ENCODE measurements around the gene PLPP6. TPM values are rescaled to one million over a fixed set of nuclear protein-coding genes. Genes with fewer than 3 reads are reported as not detected.
A peak's percentile ranks its signal among the peaks of the same experiment; 100 is the strongest.

Gene PLPP6
- polyA plus RNA-seq (5.6 to 7.7 TPM (median 6.6 TPM) in 3 replicates), polyA minus RNA-seq (6.1 to 7.7 TPM (median 6.7 TPM) in 3 replicates)
- 7.7 TPM for polyA plus RNA-seq (2011; ENCODE audit: low read depth)
- polyA plus RNA-seq (2011; cell fraction: cytosol; rRNA removed), result 3.4 and 5.6 TPM in 2 replicates
- polyA plus RNA-seq (2011; cell fraction: nucleus; rRNA removed), result 11.6 and 12.5 TPM in 2 replicates
- 5.6 and 8.8 TPM in 2 replicates for polyA plus RNA-seq (2012; ENCODE audit: low replicate concordance)
- 8.2 TPM for polyA minus RNA-seq (2011; cell fraction: cytosol; rRNA and poly(A)+ RNA removed)
- polyA minus RNA-seq (2011; cell fraction: nucleus; rRNA and poly(A)+ RNA removed), result 8.3 and 9.1 TPM in 2 replicates

DNA sequence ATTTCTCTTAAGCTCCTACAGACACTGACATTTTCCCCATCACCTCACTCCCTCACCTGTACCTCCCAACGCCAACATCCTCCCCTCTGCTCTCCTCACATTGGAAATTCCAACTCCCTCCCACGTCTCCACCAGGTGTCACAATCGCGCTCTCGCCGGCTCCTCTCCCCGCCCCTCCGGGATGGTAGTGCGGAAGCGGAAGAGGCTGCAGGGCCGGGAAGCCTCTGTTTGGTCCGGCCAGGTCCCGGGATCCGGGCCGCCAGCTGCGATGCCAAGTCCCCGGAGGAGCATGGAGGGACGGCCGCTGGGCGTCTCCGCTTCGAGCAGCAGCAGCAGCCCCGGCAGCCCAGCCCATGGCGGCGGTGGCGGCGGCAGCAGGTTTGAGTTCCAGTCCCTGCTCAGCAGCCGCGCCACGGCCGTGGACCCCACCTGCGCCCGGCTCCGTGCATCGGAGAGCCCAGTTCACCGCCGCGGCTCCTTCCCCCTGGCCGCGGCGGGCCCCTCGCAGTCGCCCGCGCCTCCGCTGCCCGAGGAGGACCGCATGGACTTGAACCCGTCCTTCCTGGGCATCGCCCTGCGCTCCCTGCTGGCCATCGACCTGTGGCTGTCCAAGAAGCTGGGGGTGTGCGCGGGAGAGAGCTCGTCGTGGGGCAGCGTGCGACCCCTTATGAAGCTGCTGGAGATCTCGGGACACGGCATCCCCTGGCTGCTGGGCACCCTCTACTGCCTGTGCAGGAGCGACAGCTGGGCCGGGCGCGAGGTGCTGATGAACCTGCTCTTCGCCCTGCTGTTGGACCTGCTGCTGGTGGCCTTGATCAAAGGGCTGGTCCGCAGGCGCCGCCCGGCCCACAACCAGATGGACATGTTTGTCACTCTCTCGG lies at the start of gene PLPP6:
PLPP6 (plus strand) TSS at position 187 of the 881 bp plus-strand sequence; CDS start at position 269, 82 bp downstream.
- Histone ChIP-seq H4K20me1 (ENCODE audit: control insufficient read depth, extremely low read depth, insufficient read depth, low read length) (no peaks in the 10 kb centered on the region), H3K27me3 (ENCODE audit: control insufficient read depth, extremely low read depth, insufficient read depth, low read length) (no peaks in the 10 kb centered on the region), H3K27ac (ENCODE audit: control insufficient read depth, insufficient read depth, low read length) (peak within 1 kb of the TSS; percentile 70), H3K4me3 (ENCODE audit: control insufficient read depth in 2 of 3, extremely low read depth in 1 of 3, insufficient read depth in 2 of 3, low read depth in 1 of 3, low read length in 3 of 3) (peak within 1 kb of the TSS; percentile 86 to 88 (median 86)), H3K9me3 (ENCODE audit: control insufficient read depth, low read depth, low read length) (no peaks in the 10 kb centered on the region), H3K36me3 (ENCODE audit: control insufficient read depth in 2 of 2, extremely low read depth in 1 of 2, insufficient read depth in 2 of 2, low read length in 2 of 2) (no peaks in the 10 kb centered on the region), H3K4me2 (ENCODE audit: control insufficient read depth, extremely low read depth, insufficient read depth, low read depth, low read length) (peak within 1 kb of the TSS; percentile 97), H3K4me1 (ENCODE audit: control insufficient read depth, extremely low read depth, insufficient read depth, low read length) (peaks cover 44% of the 10 kb centered on the region), H3K79me2 (ENCODE audit: control insufficient read depth, insufficient read depth, low read length) (peaks cover 15% of the 10 kb centered on the region), H3K9me1 (ENCODE audit: control insufficient read depth, extremely low read depth, insufficient read depth, low read length) (no peaks in the 10 kb centered on the region), H3K9ac (ENCODE audit: control insufficient read depth, extremely low read depth, insufficient read depth, low read length) (peak within 1 kb of the TSS; percentile 83), H2AFZ (ENCODE audit: control insufficient read depth, low read length) (peak within 1 kb of the TSS; percentile 87)
- no peak for TF ChIP-seq EZH2 (IDR thresholded peaks at IDR 0.05; ENCODE audit: low read length)
- TF ChIP-seq, protein P1, sequence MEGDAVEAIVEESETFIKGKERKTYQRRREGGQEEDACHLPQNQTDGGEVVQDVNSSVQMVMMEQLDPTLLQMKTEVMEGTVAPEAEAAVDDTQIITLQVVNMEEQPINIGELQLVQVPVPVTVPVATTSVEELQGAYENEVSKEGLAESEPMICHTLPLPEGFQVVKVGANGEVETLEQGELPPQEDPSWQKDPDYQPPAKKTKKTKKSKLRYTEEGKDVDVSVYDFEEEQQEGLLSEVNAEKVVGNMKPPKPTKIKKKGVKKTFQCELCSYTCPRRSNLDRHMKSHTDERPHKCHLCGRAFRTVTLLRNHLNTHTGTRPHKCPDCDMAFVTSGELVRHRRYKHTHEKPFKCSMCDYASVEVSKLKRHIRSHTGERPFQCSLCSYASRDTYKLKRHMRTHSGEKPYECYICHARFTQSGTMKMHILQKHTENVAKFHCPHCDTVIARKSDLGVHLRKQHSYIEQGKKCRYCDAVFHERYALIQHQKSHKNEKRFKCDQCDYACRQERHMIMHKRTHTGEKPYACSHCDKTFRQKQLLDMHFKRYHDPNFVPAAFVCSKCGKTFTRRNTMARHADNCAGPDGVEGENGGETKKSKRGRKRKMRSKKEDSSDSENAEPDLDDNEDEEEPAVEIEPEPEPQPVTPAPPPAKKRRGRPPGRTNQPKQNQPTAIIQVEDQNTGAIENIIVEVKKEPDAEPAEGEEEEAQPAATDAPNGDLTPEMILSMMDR (optimal IDR thresholded peaks at IDR 0.05 in 1 of 3, IDR thresholded peaks at IDR 0.05 in 1 of 3, conservative IDR thresholded peaks at IDR 0.05 in 1 of 3; ENCODE audit: extremely low read depth in 1 of 3, insufficient read depth in 2 of 3, low read length in 3 of 3), result peak; percentile 42 to 81 (median 49)
- dilution Hi-C loops (cut with MboI; ENCODE audit: extremely low pct_ligation_motif_present, low sequenced_read_pairs), result no loop called here
- FAIRE-seq (peak; percentile 43), DNase-seq (ENCODE audit: low read depth, low spot score) (peak; percentile 25)

DNA sequence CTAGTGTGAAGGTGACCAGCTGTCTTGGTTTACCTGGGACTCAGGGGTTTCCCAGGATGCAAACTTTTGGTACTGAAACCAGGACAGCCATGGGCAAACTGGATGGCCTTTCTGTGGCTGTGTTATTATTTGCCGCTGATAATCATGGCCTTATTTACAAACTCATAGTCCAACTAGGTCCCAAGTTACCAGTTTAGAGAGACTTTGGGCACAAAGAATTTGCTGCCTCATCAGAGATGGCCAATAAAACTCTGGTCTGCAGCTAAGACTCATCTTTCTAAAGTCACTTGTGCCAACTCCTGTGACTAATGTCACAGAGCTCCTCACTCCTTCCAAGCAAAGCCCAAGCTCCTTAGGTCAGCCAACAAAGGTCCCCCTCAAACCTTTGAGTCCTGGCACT lies 47.5 kb upstream of the PLPP6 start:
- H3K79me2 ChIP-seq (ENCODE audit: control insufficient read depth, insufficient read depth, low read length), result no peaks in the 10 kb centered on the region
- no peaks in the 10 kb centered on the region for H3K4me1 ChIP-seq (ENCODE audit: control insufficient read depth, extremely low read depth, insufficient read depth, low read length)
- no peaks in the 10 kb centered on the region for H3K9me1 ChIP-seq (ENCODE audit: control insufficient read depth, extremely low read depth, insufficient read depth, low read length)
- dilution Hi-C loops (cut with MboI; ENCODE audit: extremely low pct_ligation_motif_present, low sequenced_read_pairs), result no loop called here
- no peaks in the 10 kb centered on the region for H3K27me3 ChIP-seq (ENCODE audit: control insufficient read depth, extremely low read depth, insufficient read depth, low read length)
- H3K9ac ChIP-seq (ENCODE audit: control insufficient read depth, extremely low read depth, insufficient read depth, low read length), result no peak overlapping the region
- H2AFZ ChIP-seq (ENCODE audit: control insufficient read depth, low read length), result no peak overlapping the region
- H4K20me1 ChIP-seq (ENCODE audit: control insufficient read depth, extremely low read depth, insufficient read depth, low read length), result no peaks in the 10 kb centered on the region
- FAIRE-seq, result no peak
- no peak overlapping the region for H3K4me2 ChIP-seq (ENCODE audit: control insufficient read depth, extremely low read depth, insufficient read depth, low read depth, low read length)
- H3K27ac ChIP-seq (ENCODE audit: control insufficient read depth, insufficient read depth, low read length), result no peak overlapping the region
- DNase-seq (ENCODE audit: low read depth, low spot score), result no peak
- no peak for TF ChIP-seq EZH2 (IDR thresholded peaks at IDR 0.05; ENCODE audit: low read length)
- H3K4me3 ChIP-seq (ENCODE audit: control insufficient read depth in 2 of 3, extremely low read depth in 1 of 3, insufficient read depth in 2 of 3, low read depth in 1 of 3, low read length in 3 of 3), result no peak overlapping the region
- no peaks in the 10 kb centered on the region for H3K36me3 ChIP-seq (ENCODE audit: control insufficient read depth in 2 of 2, extremely low read depth in 1 of 2, insufficient read depth in 2 of 2, low read length in 2 of 2)
- no peaks in the 10 kb centered on the region for H3K9me3 ChIP-seq (ENCODE audit: control insufficient read depth, low read depth, low read length)

Data from keratinocyte (primary cell).